ENCODE results near the gene LACRT.

The LACRT gene

GRCh38 chr12:54589964-54590363 is 44.7 kb downstream of the LACRT start:
- peaks cover 50% of the 10 kb centered on the region for H3K27me3 ChIP-seq (ENCODE audit: insufficient read depth, low read depth, severe bottlenecking)
- no peak for DNase-seq
- no peak overlapping the region for H3K4me3 ChIP-seq (ENCODE audit: low read depth, low read length)
- no peaks in the 10 kb centered on the region for H3K9me3 ChIP-seq (ENCODE audit: severe bottlenecking)
- no peaks in the 10 kb centered on the region for H3K36me3 ChIP-seq
- TF ChIP-seq, protein P1, sequence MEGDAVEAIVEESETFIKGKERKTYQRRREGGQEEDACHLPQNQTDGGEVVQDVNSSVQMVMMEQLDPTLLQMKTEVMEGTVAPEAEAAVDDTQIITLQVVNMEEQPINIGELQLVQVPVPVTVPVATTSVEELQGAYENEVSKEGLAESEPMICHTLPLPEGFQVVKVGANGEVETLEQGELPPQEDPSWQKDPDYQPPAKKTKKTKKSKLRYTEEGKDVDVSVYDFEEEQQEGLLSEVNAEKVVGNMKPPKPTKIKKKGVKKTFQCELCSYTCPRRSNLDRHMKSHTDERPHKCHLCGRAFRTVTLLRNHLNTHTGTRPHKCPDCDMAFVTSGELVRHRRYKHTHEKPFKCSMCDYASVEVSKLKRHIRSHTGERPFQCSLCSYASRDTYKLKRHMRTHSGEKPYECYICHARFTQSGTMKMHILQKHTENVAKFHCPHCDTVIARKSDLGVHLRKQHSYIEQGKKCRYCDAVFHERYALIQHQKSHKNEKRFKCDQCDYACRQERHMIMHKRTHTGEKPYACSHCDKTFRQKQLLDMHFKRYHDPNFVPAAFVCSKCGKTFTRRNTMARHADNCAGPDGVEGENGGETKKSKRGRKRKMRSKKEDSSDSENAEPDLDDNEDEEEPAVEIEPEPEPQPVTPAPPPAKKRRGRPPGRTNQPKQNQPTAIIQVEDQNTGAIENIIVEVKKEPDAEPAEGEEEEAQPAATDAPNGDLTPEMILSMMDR (IDR thresholded peaks at IDR 0.05; ENCODE audit: low read depth, low read length) = no peak
- H3K27ac ChIP-seq = no peak overlapping the region

DNA sequence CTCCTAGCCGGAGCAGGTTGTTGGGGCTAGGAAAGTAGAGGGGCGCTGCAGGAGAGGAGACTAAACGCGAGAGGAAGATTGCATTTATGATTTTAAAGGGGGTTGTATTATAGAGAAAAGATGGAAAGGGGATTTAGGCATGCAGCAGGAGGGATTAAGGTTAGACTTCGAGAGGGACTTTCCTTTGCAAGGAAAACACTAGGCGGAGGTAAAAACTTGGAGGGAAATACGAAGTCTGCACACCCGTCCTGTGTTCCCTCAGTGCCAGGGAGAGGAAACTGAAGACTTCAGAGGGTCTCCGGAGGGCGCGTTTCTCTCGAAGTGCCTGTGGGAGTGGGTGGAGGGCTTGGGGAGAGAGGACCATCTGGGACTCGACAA is 45.8 kb downstream of the LACRT start:
- H3K4me3 ChIP-seq (ENCODE audit: low read depth, low read length) = peak overlapping the region; percentile 42

DNA sequence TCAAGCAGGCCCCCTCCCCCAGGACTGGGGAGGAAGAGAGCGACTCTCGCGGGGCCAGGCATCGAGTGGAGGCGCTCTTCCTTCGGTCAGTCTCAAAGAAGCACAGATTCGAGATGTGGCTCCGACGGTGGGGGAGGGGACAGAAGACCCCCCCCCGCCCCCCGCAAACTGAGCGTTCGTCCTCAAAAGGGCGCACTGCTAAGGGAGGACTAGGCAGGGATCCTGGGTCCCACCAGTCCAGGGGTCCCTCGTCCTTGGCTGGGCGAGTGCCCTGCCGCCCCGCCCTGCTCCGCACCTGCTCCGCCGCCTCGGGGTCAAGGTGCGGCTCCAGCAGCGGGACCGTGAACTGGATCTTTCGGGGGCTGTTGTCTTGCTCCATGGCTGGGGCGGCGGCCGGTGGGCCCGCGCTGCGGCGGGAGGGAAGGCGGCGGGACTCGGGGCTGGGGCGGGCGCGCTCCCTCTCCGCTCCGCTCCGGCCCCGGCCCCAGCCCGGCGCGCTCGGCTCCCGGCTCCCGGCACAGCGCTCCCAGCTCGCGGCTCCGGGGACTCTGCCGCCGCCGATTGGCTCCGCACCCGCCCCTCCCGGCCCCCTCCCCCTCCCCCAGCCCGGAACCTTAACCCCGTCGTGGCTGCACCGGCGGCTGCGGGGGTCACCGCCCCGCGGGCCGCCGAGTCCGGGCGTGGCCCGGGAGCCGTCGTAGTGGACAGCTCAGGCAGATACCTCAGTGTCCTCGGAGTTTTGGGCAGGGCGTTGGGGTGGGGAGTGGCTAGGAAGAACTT is 46.4 kb downstream of the LACRT start, which contains the start of gene PPP1R1A:
TSS of gene PPP1R1A (minus strand) at position 550 of the 780 bp plus-strand sequence. CDS start at position 379, 171 bp downstream.
- TF ChIP-seq, protein P1 (IDR thresholded peaks at IDR 0.05; ENCODE audit: low read depth, low read length) = no peak
- no peaks in the 10 kb centered on the region for H3K9me3 ChIP-seq (ENCODE audit: severe bottlenecking)
- H3K27ac ChIP-seq = no peak within 1 kb of the TSS
- peaks cover 46% of the 10 kb centered on the region for H3K27me3 ChIP-seq (ENCODE audit: insufficient read depth, low read depth, severe bottlenecking)
- no peaks in the 10 kb centered on the region for H3K36me3 ChIP-seq
- DNase-seq = peak; percentile 26
- H3K4me3 ChIP-seq (ENCODE audit: low read depth, low read length) = peak within 1 kb of the TSS; percentile 57

More for the DNA sequence above, 45.8 kb downstream of the LACRT start:
- Histone ChIP-seq H3K27me3 (ENCODE audit: insufficient read depth, low read depth, severe bottlenecking) (peaks cover 46% of the 10 kb centered on the region), H3K27ac (no peak overlapping the region), H3K36me3 (no peaks in the 10 kb centered on the region), H3K9me3 (ENCODE audit: severe bottlenecking) (no peaks in the 10 kb centered on the region)
- TF ChIP-seq, protein P1 (IDR thresholded peaks at IDR 0.05; ENCODE audit: low read depth, low read length) = no peak
- no peak for DNase-seq

DNA sequence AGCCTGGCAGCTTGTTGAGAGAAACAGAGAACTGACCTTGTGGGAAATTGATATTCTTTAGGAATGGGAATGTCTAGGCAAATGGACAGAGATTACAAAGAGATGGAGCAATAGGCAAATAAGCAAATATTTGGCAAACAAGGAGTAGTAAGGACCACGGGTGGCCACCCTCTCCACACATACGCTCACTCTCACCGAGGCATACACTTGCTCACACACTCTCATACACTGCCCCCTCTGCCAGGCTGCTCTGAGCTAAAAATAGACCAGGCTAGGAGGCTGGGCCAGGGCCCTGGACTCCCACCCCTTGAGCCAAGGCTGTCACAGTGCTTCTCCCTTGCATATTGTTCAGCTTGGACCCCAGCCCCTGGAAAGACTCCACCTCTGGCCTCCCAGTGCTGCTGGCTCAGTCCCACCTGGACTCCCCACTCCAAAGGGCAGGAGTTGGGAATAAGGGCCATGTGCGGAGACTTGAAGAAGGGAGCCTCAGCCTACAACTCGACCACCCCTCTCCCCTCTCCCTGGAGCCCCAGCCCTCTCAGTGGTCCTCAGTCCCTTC is 47.3 kb downstream of the LACRT start:
- DNase-seq = no peak
- Histone ChIP-seq H3K9me3 (ENCODE audit: severe bottlenecking) (no peaks in the 10 kb centered on the region), H3K36me3 (no peaks in the 10 kb centered on the region), H3K27ac (no peak overlapping the region), H3K4me3 (ENCODE audit: low read depth, low read length) (peak overlapping the region; percentile 57; the same call in 1 of the 2 replicates), H3K27me3 (ENCODE audit: insufficient read depth, low read depth, severe bottlenecking) (peaks cover 42% of the 10 kb centered on the region)
- TF ChIP-seq, protein P1 (IDR thresholded peaks at IDR 0.05; ENCODE audit: low read depth, low read length) = no peak

DNA sequence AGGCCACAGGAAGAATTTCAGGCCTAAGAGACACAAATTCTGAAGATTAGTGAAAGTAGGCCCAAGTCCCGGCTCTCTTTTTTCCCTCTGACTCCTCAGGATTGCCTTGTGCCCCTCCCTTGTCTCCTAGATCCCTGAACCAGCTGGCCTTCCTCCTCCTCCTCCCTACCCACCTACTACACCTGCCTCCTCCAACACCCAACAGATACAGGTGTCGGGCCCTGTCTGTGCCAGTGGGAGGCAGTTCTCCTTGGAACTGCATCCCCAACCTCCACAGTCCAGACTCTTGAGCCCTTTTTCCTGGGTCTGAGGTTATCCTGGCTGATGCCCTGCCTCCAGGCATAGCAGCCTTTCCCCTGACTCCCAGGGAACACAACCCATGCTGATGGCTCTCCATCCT is 48.1 kb downstream of the LACRT start:
- no peaks in the 10 kb centered on the region for H3K9me3 ChIP-seq (ENCODE audit: severe bottlenecking)
- H3K27me3 ChIP-seq (ENCODE audit: insufficient read depth, low read depth, severe bottlenecking) = peaks cover 38% of the 10 kb centered on the region
- TF ChIP-seq, protein P1 (IDR thresholded peaks at IDR 0.05; ENCODE audit: low read depth, low read length) = no peak
- no peaks in the 10 kb centered on the region for H3K36me3 ChIP-seq
- H3K4me3 ChIP-seq (ENCODE audit: low read depth, low read length) = no peak overlapping the region
- no peak overlapping the region for H3K27ac ChIP-seq
- no peak for DNase-seq

Measured in WERI-Rb-1 (cell line).